IMR-90 (cell line): ENCODE data around the gene CDK10. TPM values are rescaled to one million over a fixed set of nuclear protein-coding genes. Genes with fewer than 3 reads are reported as not detected.

Experiments
- ATAC-seq: fragments of 200-7000 bp; cut with Tn5 transposase; 2 replicates; pipeline ENCODE4 v1.9.1; 2020; ENCODE audit warnings: low read depth, mild to moderate bottlenecking, moderate library complexity
- BruUV-seq: library from RNA; stranded (reverse); fragments of 400-500 nt; replicated peaks from 2 replicates; lab custom pipeline; 2021; lab: Mats Ljungman, UMichigan
- CTCF ChIA-PET: fragments of 300-600 bp; formaldehyde crosslinking; extraction: SDS; loops from one replicate; lab custom pipeline; 2021; ENCODE audit warnings: antibody characterized with exemption; lab: Yijun Ruan, JAX
- POLR2A ChIA-PET: fragments of 300-600 bp; sonication (Branson Sonifier 250); formaldehyde crosslinking; loops from one replicate; lab custom pipeline; 2022; ENCODE audit warnings: antibody characterized with exemption; ENCODE audit not compliant: unreplicated experiment; lab: Charles Lee
- DNase-seq: peaks from one replicate; pipeline ENCODE4 v3.0.0; 2013
- H2AFZ ChIP-seq: replicated peaks from 2 replicates; pipeline ENCODE3; 2013; ENCODE audit warnings: low read length, mild to moderate bottlenecking; ENCODE audit not compliant: poor library complexity
- H2AK5ac ChIP-seq: 2 replicates; pipeline ENCODE4 v1.6.1; 2013; ENCODE audit warnings: low read depth, low read length, inconsistent platforms
- H2AK9ac ChIP-seq: replicated peaks from 2 replicates; pipeline ENCODE3; 2013; ENCODE audit warnings: mild to moderate bottlenecking, low read depth, low read length, moderate library complexity; ENCODE audit not compliant: poor library complexity
- H2BK120ac ChIP-seq: 2 replicates; pipeline ENCODE4 v1.6.1; 2013; ENCODE audit warnings: low read depth, low read length, inconsistent platforms
- H2BK15ac ChIP-seq: 3 replicates; pipeline ENCODE4 v1.6.1; 2013; ENCODE audit warnings: low read depth, low read length, inconsistent platforms
- H2BK20ac ChIP-seq: 2 replicates; pipeline ENCODE4 v1.6.1; 2013; ENCODE audit warnings: low read depth, mild to moderate bottlenecking, inconsistent platforms, low read length, moderate library complexity
- H2BK5ac ChIP-seq: 2 replicates; pipeline ENCODE4 v1.6.1; 2013; ENCODE audit warnings: mild to moderate bottlenecking, low read depth, low read length, inconsistent platforms; ENCODE audit not compliant: poor library complexity, severe bottlenecking
- H3K14ac ChIP-seq: replicated peaks from 2 replicates; pipeline ENCODE4 v1.6.1; 2013; ENCODE audit warnings: low read depth, low read length, inconsistent platforms
- H3K18ac ChIP-seq: 2 replicates; pipeline ENCODE4 v1.6.1; 2013; ENCODE audit warnings: low read depth, low read length, control low read depth
- H3K23ac ChIP-seq: 2 replicates; pipeline ENCODE4 v1.6.1; 2013; ENCODE audit warnings: low read depth, low read length, inconsistent platforms
- H3K27ac ChIP-seq: 2 replicates; pipeline ENCODE4 v1.5.1; 2013; ENCODE audit warnings: mild to moderate bottlenecking, control low read depth, low read length; ENCODE audit not compliant: insufficient read depth
- H3K27me3 ChIP-seq: 2 replicates; pipeline ENCODE4 v1.6.1; 2013; ENCODE audit warnings: low read length; ENCODE audit not compliant: control insufficient read depth, insufficient read depth
- H3K36me3 ChIP-seq: 2 replicates; pipeline ENCODE4 v1.6.1; 2013; ENCODE audit warnings: low read length, mixed read lengths; ENCODE audit not compliant: control insufficient read depth, insufficient read depth
- H3K4ac ChIP-seq: 2 replicates; pipeline ENCODE4 v1.6.1; 2013; ENCODE audit warnings: low read depth, low read length, inconsistent platforms
- H3K4me1 ChIP-seq: 2 replicates; pipeline ENCODE4 v1.6.1; 2013; ENCODE audit warnings: low read length, mixed read lengths; ENCODE audit not compliant: control insufficient read depth, insufficient read depth
- H3K4me2 ChIP-seq: 2 replicates; pipeline ENCODE4 v1.6.1; 2013; ENCODE audit warnings: low read depth, mild to moderate bottlenecking, control low read depth, low read length, moderate library complexity
- H3K4me3 ChIP-seq: 2 replicates; pipeline ENCODE4 v1.5.1; 2013; ENCODE audit warnings: low read depth, mild to moderate bottlenecking, control low read depth, low read length, moderate library complexity; ENCODE audit not compliant: insufficient read depth
- H3K56ac ChIP-seq: 2 replicates; pipeline ENCODE4 v1.6.1; 2013; ENCODE audit warnings: low read length, inconsistent platforms; ENCODE audit not compliant: insufficient read depth; ENCODE audit errors: extremely low read depth
- H3K79me1 ChIP-seq, 2 experiments: 2 replicates each; pipeline ENCODE4 v1.6.1; 2013; ENCODE audit warnings: low read length in 2 of 2, inconsistent platforms in 1 of 2, low read depth in 1 of 2
- H3K9ac ChIP-seq: 2 replicates; pipeline ENCODE4 v1.6.1; 2013; ENCODE audit warnings: low read depth, low read length, control low read depth
- H3K9me1 ChIP-seq: 2 replicates; pipeline ENCODE4 v1.6.1; 2013; ENCODE audit warnings: low read length, inconsistent platforms; ENCODE audit not compliant: insufficient read depth
- H3K9me3 ChIP-seq: 2 replicates; pipeline ENCODE4 v1.6.1; 2013; ENCODE audit warnings: low read length; ENCODE audit not compliant: control insufficient read depth, insufficient read depth
- H4K20me1 ChIP-seq: 2 replicates; pipeline ENCODE4 v1.6.1; 2013; ENCODE audit warnings: low read length, inconsistent platforms; ENCODE audit not compliant: insufficient read depth
- H4K5ac ChIP-seq: 2 replicates; pipeline ENCODE4 v1.6.1; 2013; ENCODE audit warnings: mild to moderate bottlenecking, low read depth, low read length, control low read depth
- H4K8ac ChIP-seq, 2 experiments: 2 replicates each; pipeline ENCODE4 v1.6.1; 2013; ENCODE audit warnings: low read depth in 2 of 2, low read length in 2 of 2, control low read depth in 1 of 2, inconsistent platforms in 1 of 2
- H4K91ac ChIP-seq: 2 replicates; pipeline ENCODE4 v1.6.1; 2013; ENCODE audit warnings: low read depth, low read length, inconsistent platforms; ENCODE audit not compliant: insufficient read depth
- BHLHE40 ChIP-seq: fragments of 150-350 bp; IDR thresholded peaks from 2 replicates; pipeline ENCODE4 v1.6.1; 2016; ENCODE audit warnings: mild to moderate bottlenecking, low read depth, low read length
- CEBPB ChIP-seq: IDR thresholded peaks from 2 replicates; pipeline ENCODE4 v1.6.1; 2012; ENCODE audit warnings: low read depth, low read length, improper control_type of control experiment
- CHD1 ChIP-seq: IDR thresholded peaks from 2 replicates; pipeline ENCODE4 v1.6.1; 2012; ENCODE audit warnings: low read depth, low read length, improper control_type of control experiment
- CTCF ChIP-seq: conservative IDR thresholded peaks from 2 replicates; pipeline ENCODE4 v1.5.1; 2012; ENCODE audit warnings: mild to moderate bottlenecking, low read depth, low read length, improper control_type of control experiment
- ELK1 ChIP-seq: fragments of 150-350 bp; IDR thresholded peaks from 2 replicates; pipeline ENCODE4 v1.6.1; 2016; ENCODE audit warnings: low read depth, mild to moderate bottlenecking, low read length, moderate library complexity, borderline replicate concordance
- FOS ChIP-seq: fragments of 150-350 bp; IDR thresholded peaks from 2 replicates; pipeline ENCODE4 v1.6.1; 2016; ENCODE audit warnings: low read depth, low read length
- MAFK ChIP-seq: IDR thresholded peaks from 2 replicates; pipeline ENCODE4 v1.6.1; 2012; ENCODE audit warnings: low read depth, low read length, improper control_type of control experiment
- MAZ ChIP-seq: IDR thresholded peaks from 2 replicates; pipeline ENCODE4 v1.6.1; 2012; ENCODE audit warnings: low read depth, mild to moderate bottlenecking, low read length, improper control_type of control experiment, moderate library complexity, borderline replicate concordance
- MXI1 ChIP-seq: IDR thresholded peaks from 2 replicates; pipeline ENCODE4 v1.6.1; 2012; ENCODE audit warnings: low read depth, mild to moderate bottlenecking, low read length, moderate library complexity, borderline replicate concordance
- NFE2L2 ChIP-seq: fragments of 150-350 bp; IDR thresholded peaks from 2 replicates; pipeline ENCODE4 v1.6.1; 2016; ENCODE audit warnings: low read depth, mild to moderate bottlenecking, low read length
- POLR2A ChIP-seq: IDR thresholded peaks from 2 replicates; pipeline ENCODE4 v1.6.1; 2012; ENCODE audit warnings: mild to moderate bottlenecking, low read depth, low read length
- RAD21 ChIP-seq: IDR thresholded peaks from 2 replicates; pipeline ENCODE4 v1.6.1; 2012; ENCODE audit warnings: low read length, improper control_type of control experiment
- RCOR1 ChIP-seq: IDR thresholded peaks from 2 replicates; pipeline ENCODE4 v1.6.1; 2012; ENCODE audit warnings: mild to moderate bottlenecking, low read length, improper control_type of control experiment; ENCODE audit not compliant: insufficient replicate concordance
- RFX5 ChIP-seq: IDR thresholded peaks from 2 replicates; pipeline ENCODE4 v1.8.0; 2012; ENCODE audit warnings: low read depth, mild to moderate bottlenecking, low read length, moderate library complexity
- SMC3 ChIP-seq: fragments of 150-350 bp; IDR thresholded peaks from 2 replicates; pipeline ENCODE4 v1.6.1; 2016; ENCODE audit warnings: low read depth, mild to moderate bottlenecking, antibody characterized with exemption, low read length, moderate library complexity
- USF2 ChIP-seq: fragments of 150-350 bp; IDR thresholded peaks from 2 replicates; pipeline ENCODE4 v1.6.1; 2017; ENCODE audit warnings: mild to moderate bottlenecking, antibody characterized with exemption, low read length, low read depth
- WGBS, 2 experiments: methylation state at CpG; one replicate each; pipeline versions ENCODE4 v1.1.5 to v1.1.7; 2013; ENCODE audit warnings: missing lambda C conversion rate in 2 of 2; ENCODE audit not compliant: insufficient read length in 1 of 2; ENCODE audit errors: extremely low coverage in 2 of 2; 5-methylcytosine and 5-hydroxymethylcytosine counted together
- dilution Hi-C: fragments of 300-500 bp; cut with HindIII; formaldehyde crosslinking; loops from one replicate; pipeline ENCODE4 v1.14.3; 2018; ENCODE audit warnings: low sequenced_read_pairs; ENCODE audit not compliant: unreplicated experiment
- in situ Hi-C: fragments of 300-500 bp; cut with MboI; formaldehyde crosslinking; loops from 3 replicates; pipeline ENCODE4 v1.14.3; 2019; ENCODE audit warnings: low sequenced_read_pairs, inconsistent platforms, mixed read lengths
- intact Hi-C: fragments of 100-400 bp; cut with micrococcal nuclease; formaldehyde crosslinking; loops from 2 replicates; pipeline ENCODE4 v1.10.0; 2022
- polyA plus RNA-seq, 3 experiments: library from polyadenylated mRNA; depleted of rRNA; stranded (reverse); fragments of >200 nt; gene quantifications; 2 replicates each; pipeline ENCODE4 v1.2.3, GENCODE V29; 2012; ENCODE audit warnings: low replicate concordance in 1 of 3
- total RNA-seq: library from RNA; depleted of rRNA; stranded (reverse); fragments of >200 nt; gene quantifications from 2 replicates; pipeline ENCODE4 v1.2.3, GENCODE V29; 2012

Gene CDK10
- total and polyA plus RNA-seq, 2 of the 4 experiments (the other 2 are of a cell fraction) = 19.5 to 61.8 TPM

GRCh38 chr16:89667633-89668032, 18.9 kb upstream of the CDK10 start:
- ATAC-seq (no peak), DNase-seq (no peak)
- intact Hi-C loops (loop anchor here (1.0 kb wide), 1 partner anchor 92 kb away; the partner anchor contains the start of gene CPNE7), in situ Hi-C loops (no loop called here), dilution Hi-C loops (no loop called here)
- H2AK9ac ChIP-seq = no peak overlapping the region
- peaks cover 0 to 4% of the 10 kb centered on the region in 2 experiments; a peak in 1 of 4 replicates for H3K79me1 ChIP-seq
- H3K27ac ChIP-seq = no peak overlapping the region
- H4K20me1 ChIP-seq = no peaks in the 10 kb centered on the region
- H2BK120ac ChIP-seq = no peak overlapping the region
- H3K14ac ChIP-seq = no peak overlapping the region
- WGBS, 2 experiments = 80% methylated on average over 6 of the region's 9 CpGs; no CpG with 5 or more reads in 1 of the 2 experiments
- no peak overlapping the region for H4K91ac ChIP-seq
- no peak for TF ChIP-seq USF2
- no peak for TF ChIP-seq RFX5
- no peak for TF ChIP-seq MXI1
- no peak for TF ChIP-seq RCOR1
- TF ChIP-seq MAZ = no peak
- no peak for TF ChIP-seq ELK1
- TF ChIP-seq MAFK = no peak
- no peak for TF ChIP-seq NFE2L2
- no peak for TF ChIP-seq CHD1
- no peak for TF ChIP-seq FOS
- TF ChIP-seq RAD21 = no peak
- no peak for TF ChIP-seq SMC3
- no peak for TF ChIP-seq CTCF
- no peak for TF ChIP-seq BHLHE40
- TF ChIP-seq CEBPB = no peak
- TF ChIP-seq POLR2A = no peak
- no peak overlapping the region for H3K4ac ChIP-seq
- no peak overlapping the region for H3K23ac ChIP-seq
- no peak overlapping the region for H2BK15ac ChIP-seq
- no peak overlapping the region for H3K4me3 ChIP-seq
- CTCF ChIA-PET = no interaction called here
- no peak overlapping the region for H4K5ac ChIP-seq
- H3K9me3 ChIP-seq = no peaks in the 10 kb centered on the region
- H3K18ac ChIP-seq = no peak overlapping the region
- H2BK5ac ChIP-seq = no peak overlapping the region
- H2AK5ac ChIP-seq = no peak overlapping the region
- H3K4me1 ChIP-seq = peaks cover 6% of the 10 kb centered on the region
- H3K9me1 ChIP-seq = peaks cover 7% of the 10 kb centered on the region; the same call in 1 of the 2 replicates
- peaks cover 4% of the 10 kb centered on the region; the same call in 1 of the 2 replicates for H3K36me3 ChIP-seq
- H3K9ac ChIP-seq = no peak overlapping the region
- no peak overlapping the region for H3K56ac ChIP-seq
- no peak overlapping the region for H2BK20ac ChIP-seq
- H3K27me3 ChIP-seq = no peaks in the 10 kb centered on the region
- POLR2A ChIA-PET = no interaction called here
- no peak overlapping the region for H2AFZ ChIP-seq
- H4K8ac ChIP-seq = no peak overlapping the region
- BruUV-seq = no TSS peak
- H3K4me2 ChIP-seq = no peak overlapping the region
